ENCODE results near the gene DPYD.

Gene DPYD

GRCh38 chr1:97506368-97506767 lies 414.5 kb downstream of the DPYD start:
- no peak for DNase-seq

- DNase-seq, result no peak
Observed at GRCh38 chr1:97505816-97506215, 415.0 kb downstream of the DPYD start.

GRCh38 chr1:97505289-97505688 lies 415.5 kb downstream of the DPYD start:
- no peak for DNase-seq

- no peak for DNase-seq
Observed at GRCh38 chr1:97502360-97502759, 418.5 kb downstream of the DPYD start.

GRCh38 chr1:97501628-97502027 lies 419.2 kb downstream of the DPYD start:
- no peak for DNase-seq

GRCh38 chr1:97500760-97501159 lies 420.1 kb downstream of the DPYD start:
- no peak for DNase-seq

GRCh38 chr1:97499667-97500066 lies 421.2 kb downstream of the DPYD start:
- no peak for DNase-seq

GRCh38 chr1:97489834-97490233 lies 431.0 kb downstream of the DPYD start:
- no peak for DNase-seq

GRCh38 chr1:97488530-97488929 lies 432.3 kb downstream of the DPYD start:
- DNase-seq, result no peak

GRCh38 chr1:97482022-97482421 lies 438.8 kb downstream of the DPYD start:
- DNase-seq, result no peak

- DNase-seq, result no peak
Observed at GRCh38 chr1:97467445-97467844, 453.4 kb downstream of the DPYD start.

- DNase-seq, result no peak
Observed at GRCh38 chr1:97464305-97464704, 456.5 kb downstream of the DPYD start.

GRCh38 chr1:97461782-97462181 lies 459.1 kb downstream of the DPYD start:
- no peak for DNase-seq

GRCh38 chr1:97457446-97458089 lies 463.3 kb downstream of the DPYD start:
- DNase-seq, result no peak

GRCh38 chr1:97451944-97452343 lies 468.9 kb downstream of the DPYD start:
- DNase-seq, result no peak

- DNase-seq, result no peak
Observed at GRCh38 chr1:97451046-97451826, 469.6 kb downstream of the DPYD start.

GRCh38 chr1:97441966-97442365 lies 478.9 kb downstream of the DPYD start:
- DNase-seq, result no peak

GRCh38 chr1:97433824-97434177 lies 487.0 kb downstream of the DPYD start:
- DNase-seq, result no peak

- DNase-seq, result no peak
Observed at GRCh38 chr1:97433094-97433823, 487.6 kb downstream of the DPYD start.

GRCh38 chr1:97427371-97427770 lies 493.5 kb downstream of the DPYD start:
- no peak for DNase-seq

- DNase-seq, result no peak
Observed at GRCh38 chr1:97424209-97424608, 496.6 kb downstream of the DPYD start.

GRCh38 chr1:97423403-97423802 lies 497.4 kb downstream of the DPYD start:
- DNase-seq, result no peak

GRCh38 chr1:97417661-97418060 lies 503.2 kb downstream of the DPYD start:
- no peak for DNase-seq

GRCh38 chr1:97414682-97415312 lies 506.0 kb downstream of the DPYD start:
- DNase-seq, result no peak

Data from stimulated activated CD4-positive, alpha-beta T cell treated with anti-CD3 and anti-CD28 coated beads, Interleukin-4, amount 100 ng/mL, for 1 hour (primary cell).